Ishikawa (cell line): Measurements from ENCODE around the gene SLC2A6.

Experiments
- MAX ChIP-seq: IDR thresholded peaks from 2 replicates; pipeline ENCODE4 v1.6.1; 2012
- NFIC ChIP-seq: IDR thresholded peaks from 2 replicates; pipeline ENCODE4 v1.6.1; 2012
- ZBTB7A ChIP-seq: IDR thresholded peaks from 2 replicates; pipeline ENCODE4 v1.6.1; 2012; ENCODE audit warnings: low read depth
- TF ChIP-seq, protein P1 (sequence below): IDR thresholded peaks from 2 replicates; pipeline ENCODE4 v1.6.1; 2012; ENCODE audit warnings: low read depth, mild to moderate bottlenecking

DNA sequence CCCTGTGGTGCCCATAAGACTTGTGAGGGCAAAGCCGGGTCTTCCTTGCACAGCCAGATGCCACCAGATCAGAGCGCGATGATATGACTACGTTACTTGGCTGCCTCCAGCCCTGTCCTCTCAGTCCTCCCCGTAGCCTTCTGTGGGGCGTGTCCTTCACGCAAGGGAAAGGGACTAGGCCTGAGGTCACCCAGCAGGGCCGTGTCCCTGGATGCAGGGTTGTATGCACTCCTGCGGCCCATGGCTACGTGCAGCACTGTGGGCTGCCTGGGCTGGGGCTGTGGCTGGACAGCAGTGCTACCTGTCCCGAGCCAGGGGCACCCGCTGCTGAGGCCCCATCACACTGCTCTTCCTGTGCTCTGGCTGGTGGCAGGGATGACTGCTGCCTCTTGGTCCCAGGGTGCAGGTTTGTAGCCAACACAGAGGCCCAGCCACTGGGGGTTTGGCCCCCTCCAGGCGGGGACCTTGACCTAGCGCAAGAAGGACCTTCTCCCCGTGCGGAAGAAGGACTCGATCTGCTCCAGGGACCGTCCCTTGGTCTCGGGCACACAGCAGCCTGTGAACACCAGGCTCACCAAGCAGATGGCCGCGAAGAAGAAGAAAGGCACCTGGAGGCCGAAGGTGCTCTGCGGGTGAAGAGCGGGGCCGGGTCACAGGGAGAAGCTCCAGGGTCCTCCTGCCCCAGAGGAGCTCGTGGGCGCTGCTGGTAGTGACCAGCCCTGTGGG is 7.2 kb downstream of the SLC2A6 start:
- TF ChIP-seq ZBTB7A (no peak), NFIC (no peak), MAX (no peak)
- TF ChIP-seq, protein P1, sequence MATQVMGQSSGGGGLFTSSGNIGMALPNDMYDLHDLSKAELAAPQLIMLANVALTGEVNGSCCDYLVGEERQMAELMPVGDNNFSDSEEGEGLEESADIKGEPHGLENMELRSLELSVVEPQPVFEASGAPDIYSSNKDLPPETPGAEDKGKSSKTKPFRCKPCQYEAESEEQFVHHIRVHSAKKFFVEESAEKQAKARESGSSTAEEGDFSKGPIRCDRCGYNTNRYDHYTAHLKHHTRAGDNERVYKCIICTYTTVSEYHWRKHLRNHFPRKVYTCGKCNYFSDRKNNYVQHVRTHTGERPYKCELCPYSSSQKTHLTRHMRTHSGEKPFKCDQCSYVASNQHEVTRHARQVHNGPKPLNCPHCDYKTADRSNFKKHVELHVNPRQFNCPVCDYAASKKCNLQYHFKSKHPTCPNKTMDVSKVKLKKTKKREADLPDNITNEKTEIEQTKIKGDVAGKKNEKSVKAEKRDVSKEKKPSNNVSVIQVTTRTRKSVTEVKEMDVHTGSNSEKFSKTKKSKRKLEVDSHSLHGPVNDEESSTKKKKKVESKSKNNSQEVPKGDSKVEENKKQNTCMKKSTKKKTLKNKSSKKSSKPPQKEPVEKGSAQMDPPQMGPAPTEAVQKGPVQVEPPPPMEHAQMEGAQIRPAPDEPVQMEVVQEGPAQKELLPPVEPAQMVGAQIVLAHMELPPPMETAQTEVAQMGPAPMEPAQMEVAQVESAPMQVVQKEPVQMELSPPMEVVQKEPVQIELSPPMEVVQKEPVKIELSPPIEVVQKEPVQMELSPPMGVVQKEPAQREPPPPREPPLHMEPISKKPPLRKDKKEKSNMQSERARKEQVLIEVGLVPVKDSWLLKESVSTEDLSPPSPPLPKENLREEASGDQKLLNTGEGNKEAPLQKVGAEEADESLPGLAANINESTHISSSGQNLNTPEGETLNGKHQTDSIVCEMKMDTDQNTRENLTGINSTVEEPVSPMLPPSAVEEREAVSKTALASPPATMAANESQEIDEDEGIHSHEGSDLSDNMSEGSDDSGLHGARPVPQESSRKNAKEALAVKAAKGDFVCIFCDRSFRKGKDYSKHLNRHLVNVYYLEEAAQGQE = no peak
